GM20431 (cell line): Measurements from ENCODE around the gene TWNK.
"Not testable (repeated sequence)": the region's sequence is repeated elsewhere in the genome, so short reads cannot be mapped to it uniquely, and the experiment has no call there.

ENCODE experiments used
- in situ Hi-C: fragments of 300-500 bp; cut with MseI, MboI; formaldehyde crosslinking; loops from one replicate; pipeline ENCODE4 v1.15.0; 2020; ENCODE audit warnings: low sequenced_read_pairs; ENCODE audit not compliant: unreplicated experiment

The TWNK gene

DNA sequence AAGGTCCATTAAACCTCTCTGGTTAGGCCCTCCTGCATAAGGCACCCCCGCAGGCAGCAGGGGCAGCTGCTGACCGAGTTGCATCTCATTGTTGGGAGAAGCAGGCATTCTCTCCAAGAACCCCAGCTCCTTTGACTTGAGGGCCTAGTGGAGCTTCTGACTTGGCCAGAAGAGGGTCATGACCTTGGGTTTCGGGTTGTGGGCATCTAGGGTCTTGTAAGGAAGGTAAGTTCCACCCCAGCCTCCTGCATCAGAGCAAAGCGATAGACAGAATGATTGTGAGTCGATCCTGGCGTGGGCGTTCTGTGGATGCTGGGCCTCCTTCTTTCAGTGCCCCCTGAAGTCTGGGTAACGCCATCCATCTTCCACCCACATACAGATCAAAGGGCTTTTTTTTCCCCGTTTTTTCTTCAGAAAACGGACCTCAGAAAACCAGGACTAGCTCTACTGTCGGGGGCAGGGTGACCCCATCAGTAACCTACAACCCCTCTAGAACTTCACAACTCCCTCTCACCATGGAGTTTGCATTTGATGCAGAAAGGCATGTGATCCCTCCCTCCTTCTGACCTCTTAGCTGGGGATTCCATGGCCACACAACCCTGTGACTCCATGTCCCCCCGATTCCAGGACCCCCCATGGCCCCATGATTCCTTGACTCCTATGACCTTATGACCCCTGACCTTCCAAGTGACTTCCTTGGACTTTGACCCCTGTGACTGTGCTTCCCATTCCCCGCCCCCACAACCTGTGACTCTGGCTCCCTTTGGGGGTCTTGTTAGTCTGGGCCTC is 15.0 kb upstream of the TWNK start:
- in situ Hi-C loops: no loop called here

DNA sequence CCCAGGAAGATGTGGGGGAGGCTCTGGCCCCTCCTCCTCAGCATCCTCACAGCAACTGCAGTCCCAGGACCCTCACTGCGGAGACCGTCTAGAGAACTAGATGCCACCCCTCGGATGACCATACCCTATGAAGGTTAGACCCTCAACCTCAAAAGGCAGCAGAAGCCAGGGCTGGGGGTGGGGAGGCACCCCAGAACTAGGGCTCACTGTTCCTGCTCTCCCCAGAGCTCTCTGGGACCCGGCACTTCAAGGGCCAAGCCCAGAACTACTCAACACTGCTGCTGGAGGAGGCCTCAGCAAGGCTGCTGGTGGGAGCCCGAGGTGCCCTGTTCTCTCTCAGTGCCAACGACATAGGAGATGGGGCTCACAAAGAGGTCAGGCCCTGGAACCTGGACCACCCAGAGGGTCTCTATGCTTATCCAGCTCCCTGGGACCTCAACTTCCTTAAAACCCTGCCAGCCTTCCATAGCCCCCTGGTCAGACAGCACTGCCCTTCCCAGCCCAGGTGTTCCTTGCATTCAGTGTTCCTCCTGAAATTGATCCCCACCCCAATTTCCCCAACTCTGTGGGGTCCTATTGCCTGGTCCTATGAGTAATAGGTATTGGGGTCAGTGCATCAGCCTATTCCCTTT is 14.3 kb upstream of the TWNK start:
- in situ Hi-C loops: no loop called here

DNA sequence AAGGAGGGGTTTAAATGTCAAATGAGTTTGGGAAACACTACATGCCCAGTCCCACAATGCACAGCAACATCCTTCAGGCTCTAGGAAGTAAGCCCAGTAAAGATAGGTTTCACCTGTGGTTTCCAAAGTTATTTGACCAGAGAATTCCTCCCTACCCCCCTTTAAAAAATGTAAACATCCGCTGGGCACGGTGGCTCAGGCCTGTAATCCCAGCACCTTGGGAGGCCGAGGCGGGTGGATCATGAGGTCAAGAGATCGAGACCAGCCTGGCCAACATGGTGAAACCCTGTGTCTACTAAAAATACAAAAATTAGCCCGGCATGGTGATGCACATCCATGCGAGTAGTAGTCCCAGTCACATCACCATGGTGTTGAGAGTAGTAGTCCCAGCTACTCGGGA is 11.9 kb upstream of the TWNK start:
- in situ Hi-C loops: not testable (repeated sequence)

DNA sequence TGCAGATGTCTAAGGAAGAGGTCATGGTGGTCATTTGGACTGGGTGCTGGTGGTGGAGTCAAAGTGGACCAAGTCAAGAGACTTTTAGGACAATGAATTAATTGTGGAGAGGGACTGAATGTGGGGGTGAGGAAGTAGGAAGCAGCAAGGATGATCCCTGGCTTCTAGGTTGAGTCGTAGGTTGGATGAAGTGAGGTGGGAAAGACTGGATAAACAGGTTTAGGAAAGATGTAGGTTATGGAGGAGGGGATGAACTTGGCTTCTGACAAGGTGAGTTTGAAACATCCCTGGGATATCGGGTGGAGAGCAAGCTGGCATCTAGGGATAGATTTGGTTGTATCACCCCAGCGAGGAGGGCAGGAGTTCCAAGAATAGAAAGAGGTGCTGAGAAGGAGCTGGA is 10.4 kb upstream of the TWNK start:
- in situ Hi-C loops: no loop called here

DNA sequence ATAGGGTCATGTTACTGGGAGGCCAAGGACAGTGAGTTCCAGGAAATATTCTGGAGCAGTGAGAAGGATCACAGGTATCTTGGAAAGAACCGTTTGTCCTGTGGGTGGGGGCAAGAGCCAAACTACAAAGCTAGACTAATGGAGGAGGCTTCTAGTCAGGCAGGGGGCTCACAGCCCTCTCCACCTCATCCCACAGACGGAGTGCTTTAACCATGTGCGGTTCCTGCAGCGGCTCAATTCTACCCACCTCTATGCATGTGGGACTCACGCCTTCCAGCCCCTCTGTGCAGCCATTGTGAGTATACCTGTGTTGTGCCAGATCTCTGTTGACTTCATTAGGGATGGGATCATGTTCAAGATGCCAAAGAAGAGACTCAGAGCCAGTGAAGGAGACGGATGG is 9.9 kb upstream of the TWNK start:
- in situ Hi-C loops: no loop called here

DNA sequence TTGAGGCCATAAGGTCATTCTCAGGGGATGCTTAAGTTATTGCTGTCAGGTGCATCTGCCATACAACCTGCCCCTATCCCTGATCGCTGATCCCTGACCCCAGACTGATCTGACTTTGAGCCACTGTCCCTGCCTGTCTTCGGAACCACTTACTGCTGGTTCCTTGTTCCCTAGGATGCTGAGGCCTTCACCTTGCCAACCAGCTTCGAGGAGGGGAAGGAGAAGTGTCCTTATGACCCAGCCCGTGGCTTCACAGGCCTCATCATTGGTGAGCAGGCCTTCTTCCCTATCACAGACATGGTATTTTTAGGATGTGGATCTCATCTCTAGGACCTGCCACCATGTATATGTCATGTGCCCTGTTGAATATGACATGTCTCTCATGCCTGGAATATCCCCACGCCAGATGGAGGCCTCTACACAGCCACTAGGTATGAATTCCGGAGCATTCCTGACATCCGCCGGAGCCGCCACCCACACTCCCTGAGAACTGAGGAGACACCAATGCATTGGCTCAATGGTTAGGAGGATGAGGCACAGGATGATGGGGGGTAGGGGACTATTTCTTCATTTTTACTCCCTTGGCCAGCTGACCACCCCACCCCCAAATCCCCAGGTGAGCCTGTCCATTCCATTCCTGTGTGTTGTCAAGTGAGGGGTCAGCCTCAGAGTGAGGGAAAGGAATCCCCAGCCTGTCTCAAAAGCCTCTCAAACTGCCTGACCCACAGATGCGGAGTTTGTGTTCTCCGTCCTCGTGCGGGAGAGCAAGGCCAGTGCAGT is 9.0 kb upstream of the TWNK start:
- in situ Hi-C loops: no loop called here

DNA sequence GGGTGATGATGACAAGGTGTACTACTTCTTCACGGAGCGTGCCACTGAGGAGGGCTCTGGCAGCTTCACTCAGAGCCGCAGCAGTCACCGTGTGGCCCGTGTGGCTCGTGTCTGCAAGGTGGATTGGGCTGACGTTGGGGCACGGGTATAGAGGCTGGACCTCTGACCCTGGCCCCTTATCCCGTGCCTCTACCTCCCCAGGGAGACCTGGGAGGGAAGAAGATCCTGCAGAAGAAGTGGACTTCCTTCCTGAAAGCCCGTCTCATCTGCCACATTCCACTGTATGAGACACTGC is 8.5 kb upstream of the TWNK start:
- in situ Hi-C loops: no loop called here

DNA sequence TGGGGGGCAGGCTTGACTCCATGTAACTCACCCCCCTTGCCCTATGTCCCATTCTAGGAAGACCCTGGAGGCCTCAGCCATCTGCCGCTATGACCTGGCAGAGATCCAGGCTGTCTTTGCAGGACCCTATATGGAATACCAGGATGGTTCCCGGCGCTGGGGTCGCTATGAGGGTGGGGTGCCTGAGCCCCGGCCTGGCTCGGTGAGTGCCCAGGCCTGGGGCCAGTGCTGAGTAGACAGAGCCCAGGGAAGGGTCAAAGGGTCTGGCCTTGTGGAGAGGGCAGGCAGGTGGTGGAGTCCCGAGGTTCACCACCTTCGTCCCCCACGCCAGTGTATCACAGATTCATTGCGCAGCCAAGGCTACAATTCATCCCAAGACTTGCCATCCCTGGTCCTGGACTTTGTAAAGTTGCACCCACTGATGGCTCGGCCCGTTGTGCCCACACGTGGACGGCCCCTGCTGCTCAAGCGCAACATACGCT is 7.5 kb upstream of the TWNK start:
- in situ Hi-C loops: no loop called here

DNA sequence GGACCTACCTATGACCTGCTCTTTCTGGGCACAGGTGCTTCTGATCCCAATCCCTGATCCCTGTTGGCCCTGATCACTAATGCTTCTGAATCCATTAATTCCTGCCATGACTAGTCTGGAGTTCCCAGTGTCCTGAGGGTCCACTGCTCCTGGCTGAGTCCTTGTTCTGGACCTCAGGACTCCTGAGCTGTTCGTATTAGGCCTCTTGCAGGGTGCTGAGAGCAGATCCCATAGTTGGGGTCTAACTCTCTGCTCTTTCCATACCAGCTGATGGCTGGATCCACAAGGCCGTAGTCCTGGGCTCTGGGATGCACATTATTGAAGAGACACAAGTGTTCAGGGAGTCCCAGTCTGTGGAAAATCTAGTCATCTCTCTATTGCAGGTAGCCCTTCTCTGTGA is 7.0 kb upstream of the TWNK start:
- in situ Hi-C loops: no loop called here

DNA sequence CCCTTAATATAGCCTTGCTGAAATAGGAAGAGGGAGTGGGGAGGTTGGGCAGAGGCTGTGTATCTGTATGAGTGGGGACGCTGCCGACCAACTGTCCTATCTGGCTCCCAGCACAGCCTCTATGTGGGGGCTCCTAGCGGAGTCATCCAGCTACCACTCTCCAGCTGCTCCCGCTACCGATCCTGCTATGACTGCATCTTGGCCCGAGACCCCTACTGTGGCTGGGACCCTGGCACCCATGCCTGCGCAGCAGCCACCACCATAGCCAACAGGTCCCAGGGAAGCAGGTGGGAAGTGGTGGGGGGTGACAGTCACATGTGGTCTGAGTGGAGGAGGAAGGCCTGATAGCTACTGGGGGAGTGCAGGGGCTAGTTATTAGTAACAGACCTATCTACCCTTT is 6.6 kb upstream of the TWNK start:
- in situ Hi-C loops: no loop called here

DNA sequence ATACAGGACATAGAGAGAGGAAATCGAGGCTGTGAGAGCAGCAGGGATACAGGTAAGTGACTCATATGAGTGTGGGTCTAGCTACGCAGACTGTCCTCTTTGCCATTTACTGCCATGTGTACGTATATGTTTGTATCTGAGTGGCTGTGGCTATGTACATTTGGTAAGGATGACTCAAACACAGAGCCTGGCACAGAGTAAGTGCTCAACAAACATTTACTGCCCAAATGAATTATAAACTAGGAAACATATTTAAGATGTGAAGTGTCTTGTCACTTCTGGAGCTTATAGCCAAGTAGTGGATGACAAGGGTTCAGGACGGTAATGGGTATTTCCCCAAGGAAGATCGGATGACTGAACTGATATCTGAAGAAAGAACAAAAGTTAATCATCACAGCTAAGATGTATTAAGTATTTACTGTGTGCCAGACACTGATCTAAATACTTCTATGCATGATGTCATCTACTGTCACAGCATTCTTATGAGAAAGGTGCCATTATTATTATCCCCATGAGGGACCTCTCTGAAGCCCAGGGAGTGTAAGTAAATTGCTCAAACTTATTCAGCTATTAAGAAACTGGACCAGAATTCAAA is 6.1 kb upstream of the TWNK start:
- in situ Hi-C loops: no loop called here

DNA sequence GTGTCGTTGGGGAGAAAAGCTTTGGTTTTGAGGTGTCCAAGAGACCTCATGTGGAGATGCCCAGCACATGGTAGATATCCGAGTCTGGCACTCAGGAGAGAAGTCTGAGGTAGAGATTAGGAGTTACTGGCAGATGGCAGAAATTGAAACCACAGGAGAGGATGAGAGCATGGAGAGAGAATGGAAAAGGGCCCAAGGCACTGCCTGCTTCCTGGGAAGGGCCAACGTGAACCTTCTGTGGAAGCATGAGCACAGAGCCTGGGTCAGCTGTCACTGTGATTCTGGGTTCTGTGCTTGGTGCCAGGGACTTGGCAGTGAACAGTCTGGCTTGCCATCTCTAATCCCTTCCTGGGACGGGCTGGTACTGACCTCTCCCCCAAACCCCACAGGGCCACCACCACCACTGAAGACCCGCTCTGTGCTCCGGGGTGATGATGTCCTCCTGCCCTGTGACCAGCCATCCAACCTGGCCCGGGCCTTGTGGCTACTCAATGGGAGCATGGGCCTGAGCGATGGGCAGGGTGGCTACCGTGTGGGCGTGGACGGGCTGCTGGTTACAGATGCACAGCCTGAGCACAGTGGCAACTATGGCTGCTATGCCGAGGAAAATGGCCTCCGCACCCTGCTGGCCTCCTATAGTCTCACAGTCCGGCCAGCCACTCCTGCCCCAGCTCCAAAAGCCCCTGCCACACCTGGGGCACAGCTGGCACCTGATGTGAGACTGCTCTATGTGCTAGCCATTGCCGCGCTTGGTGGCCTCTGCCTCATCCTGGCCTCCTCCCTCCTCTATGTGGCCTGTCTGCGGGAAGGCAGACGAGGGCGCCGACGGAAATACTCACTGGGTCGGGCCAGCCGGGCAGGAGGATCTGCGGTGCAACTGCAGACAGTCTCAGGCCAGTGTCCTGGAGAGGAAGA is 4.2 kb upstream of the TWNK start:
- in situ Hi-C loops: no loop called here

DNA sequence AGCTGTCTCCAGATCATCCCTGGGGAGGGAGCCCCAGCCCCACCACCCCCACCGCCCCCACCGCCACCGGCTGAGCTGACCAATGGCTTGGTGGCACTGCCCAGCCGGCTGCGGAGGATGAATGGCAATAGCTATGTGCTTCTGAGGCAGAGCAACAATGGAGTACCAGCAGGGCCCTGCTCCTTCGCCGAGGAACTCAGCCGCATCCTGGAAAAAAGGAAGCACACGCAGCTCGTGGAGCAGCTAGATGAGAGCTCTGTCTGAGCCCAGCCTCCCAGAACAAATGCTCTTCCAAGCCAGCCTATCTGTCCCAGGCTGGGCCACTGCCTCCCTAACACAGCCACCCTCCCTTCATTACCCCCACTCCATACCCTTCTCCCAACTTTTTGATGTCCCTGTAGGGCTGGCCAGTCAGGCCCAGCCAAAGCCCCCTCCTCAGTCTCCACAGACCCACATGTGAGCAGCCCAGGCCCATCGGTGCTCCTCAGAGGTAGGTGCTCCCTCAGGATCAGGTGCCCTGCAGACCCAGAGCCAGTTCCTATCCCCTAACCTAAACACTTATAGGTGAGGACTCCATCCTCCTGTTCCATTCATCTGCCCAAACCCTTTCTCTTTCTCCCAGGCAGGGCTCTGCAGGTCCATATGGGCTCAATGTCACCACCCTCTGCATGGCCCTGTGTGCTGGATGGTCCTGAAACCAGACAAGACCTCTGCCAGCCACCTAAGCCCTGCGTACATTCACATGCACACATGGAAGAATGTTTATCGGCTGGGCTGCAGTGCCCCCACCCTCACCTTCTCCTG is 3.3 kb upstream of the TWNK start:
- in situ Hi-C loops: no loop called here

DNA sequence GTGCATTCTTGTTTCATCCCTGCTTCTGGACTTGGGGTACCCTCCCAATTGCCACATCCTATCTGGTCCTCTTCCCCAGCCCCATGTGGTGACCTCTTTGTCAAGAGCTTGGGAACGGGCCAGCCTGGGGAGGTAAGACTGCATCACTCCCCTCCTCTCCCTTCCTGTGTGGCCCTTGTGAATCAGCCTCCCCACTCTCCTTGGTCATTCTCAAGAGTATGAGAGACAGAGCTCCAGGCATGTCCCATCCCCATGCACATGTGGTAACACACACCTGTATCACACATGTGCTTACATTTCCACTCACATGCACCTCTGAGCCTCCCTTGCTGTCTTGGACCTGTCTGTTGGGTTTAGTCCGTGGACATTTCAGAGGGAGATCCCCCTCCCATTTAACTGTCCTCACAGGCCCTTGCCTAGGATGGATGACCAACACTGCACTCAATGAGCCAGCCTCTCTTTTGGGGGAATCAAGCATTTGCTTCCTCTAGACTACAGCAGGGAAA is 2.6 kb upstream of the TWNK start:
- in situ Hi-C loops: no loop called here

DNA sequence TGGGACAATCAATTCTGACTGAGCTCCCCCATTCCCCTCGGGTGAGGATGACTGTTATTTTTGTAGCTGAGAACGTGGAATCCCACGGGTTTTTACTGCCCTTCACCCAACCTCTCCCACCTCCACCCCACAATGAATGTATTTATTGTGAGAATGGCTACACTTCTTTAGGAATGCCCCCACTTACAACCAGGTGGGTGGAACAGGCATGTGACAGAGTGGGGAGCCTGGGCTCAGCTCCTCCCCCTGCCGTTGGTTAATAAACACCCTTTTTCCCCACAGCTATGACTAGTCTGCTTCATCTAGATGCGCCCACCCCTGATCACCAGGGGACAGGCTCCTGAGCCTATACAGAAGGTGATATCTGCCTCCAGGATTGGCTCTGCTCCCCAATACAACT is 2.0 kb upstream of the TWNK start:
- in situ Hi-C loops: no loop called here

DNA sequence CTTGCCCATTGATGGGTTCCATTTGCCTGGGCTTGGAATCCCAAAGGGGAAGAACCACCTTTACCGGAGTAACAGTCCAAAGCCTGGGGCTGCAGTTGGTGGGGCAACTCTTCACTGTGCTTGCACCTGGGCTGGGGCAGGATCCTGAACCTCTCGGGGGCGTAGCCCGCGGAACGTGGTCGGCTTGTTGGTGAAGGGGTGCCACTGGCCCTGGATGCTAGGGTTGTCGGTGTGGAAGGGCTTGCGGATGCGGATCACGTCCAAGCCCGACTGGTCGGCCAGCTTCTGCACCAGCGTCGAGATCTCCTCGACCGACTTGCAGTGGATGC is 756 bp upstream of the TWNK start:
- in situ Hi-C loops: no loop called here

DNA sequence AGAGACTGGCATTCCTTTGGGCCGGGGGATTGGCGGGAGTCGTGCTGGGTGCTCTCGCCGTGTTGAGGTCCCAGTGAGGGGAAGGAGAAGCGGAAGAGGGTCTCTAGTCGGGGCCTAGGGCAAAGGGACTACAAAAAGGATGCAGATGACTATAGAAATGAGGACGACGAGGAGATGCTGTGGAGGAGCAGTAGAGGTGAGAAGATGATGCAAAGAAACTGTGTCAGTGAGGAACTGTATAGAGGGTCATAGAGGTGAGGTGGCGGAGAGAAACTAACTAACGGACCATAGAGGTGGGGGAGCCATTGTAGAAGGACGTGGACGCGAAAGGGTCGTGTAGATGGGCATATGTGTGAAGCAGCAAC is 324 bp downstream of the TWNK start:
- in situ Hi-C loops: no loop called here

DNA sequence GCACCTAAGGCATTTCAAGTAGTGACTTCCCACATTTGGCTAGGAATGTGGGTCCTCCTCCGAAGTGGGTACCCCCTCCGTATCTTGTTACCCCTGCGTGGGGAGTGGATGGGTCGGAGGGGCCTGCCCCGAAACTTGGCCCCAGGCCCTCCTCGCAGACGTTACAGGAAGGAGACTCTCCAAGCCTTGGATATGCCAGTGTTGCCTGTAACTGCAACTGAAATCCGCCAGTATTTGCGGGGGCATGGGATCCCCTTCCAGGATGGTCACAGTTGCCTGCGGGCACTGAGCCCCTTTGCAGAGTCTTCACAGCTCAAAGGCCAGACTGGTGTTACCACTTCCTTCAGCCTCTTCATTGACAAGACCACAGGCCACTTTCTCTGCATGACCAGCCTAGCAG is 823 bp downstream of the TWNK start:
- in situ Hi-C loops: no loop called here

DNA sequence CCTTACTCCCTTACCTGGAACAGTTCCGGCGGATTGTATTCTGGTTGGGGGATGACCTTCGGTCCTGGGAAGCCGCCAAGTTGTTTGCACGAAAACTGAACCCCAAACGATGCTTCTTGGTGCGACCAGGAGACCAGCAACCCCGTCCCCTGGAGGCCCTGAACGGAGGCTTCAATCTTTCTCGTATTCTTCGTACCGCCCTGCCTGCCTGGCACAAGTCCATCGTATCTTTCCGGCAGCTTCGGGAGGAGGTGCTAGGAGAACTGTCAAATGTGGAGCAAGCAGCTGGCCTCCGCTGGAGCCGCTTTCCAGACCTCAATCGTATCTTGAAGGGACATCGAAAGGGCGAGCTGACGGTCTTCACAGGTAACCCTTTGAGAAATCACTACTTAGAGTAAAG is 1.7 kb downstream of the TWNK start:
- in situ Hi-C loops: no loop called here
